Midbrain (tissue), 1 donor: ENCODE results near the gene MAT2A.

ENCODE experiments used
- DNase-seq: peaks from one replicate; lab custom pipeline; 2025; lab: John Stamatoyannopoulos, UW

The MAT2A gene

GRCh38 chr2:85538507-85539360, at the start of gene MAT2A:
MAT2A (plus strand) TSS chr2:85539168; CDS start chr2:85539288, 120 bp downstream.
- DNase-seq: peak; percentile 97

GRCh38 chr2:85490861-85491755, 47.9 kb upstream of the MAT2A start:
- DNase-seq: no peak

GRCh38 chr2:85496436-85496835, 42.5 kb upstream of the MAT2A start:
- DNase-seq: no peak

- DNase-seq: no peak
These were observed 40.9 kb upstream of the MAT2A start for GRCh38 chr2:85497944-85498630.

GRCh38 chr2:85501248-85501647, 37.7 kb upstream of the MAT2A start:
- DNase-seq: no peak

GRCh38 chr2:85502720-85503119, 36.2 kb upstream of the MAT2A start:
- no peak for DNase-seq

- DNase-seq: peak; percentile 19
These were observed 35.7 kb upstream of the MAT2A start for GRCh38 chr2:85503168-85503850.

- no peak for DNase-seq
These were observed 34.9 kb upstream of the MAT2A start for GRCh38 chr2:85503851-85504777.

GRCh38 chr2:85504778-85505261, 34.1 kb upstream of the MAT2A start:
- DNase-seq: no peak

- DNase-seq: no peak
These were observed 33.3 kb upstream of the MAT2A start for GRCh38 chr2:85505551-85506238.

GRCh38 chr2:85506768-85507181, 32.2 kb upstream of the MAT2A start:
- no peak for DNase-seq

GRCh38 chr2:85511008-85511811, 27.8 kb upstream of the MAT2A start:
- DNase-seq: no peak

GRCh38 chr2:85514323-85514722, 24.6 kb upstream of the MAT2A start:
- no peak for DNase-seq

GRCh38 chr2:85516653-85517389, 22.1 kb upstream of the MAT2A start:
- no peak for DNase-seq

GRCh38 chr2:85522090-85522647, 16.8 kb upstream of the MAT2A start:
- DNase-seq: no peak

GRCh38 chr2:85523062-85523902, 15.7 kb upstream of the MAT2A start:
- no peak for DNase-seq

GRCh38 chr2:85523903-85524335, 15.0 kb upstream of the MAT2A start:
- peak; percentile 65 for DNase-seq
